PFSK-1 (cell line): Measurements from ENCODE around the gene ZBP1.

Experiments used
- POLR2AphosphoS5 ChIP-seq: IDR thresholded peaks from 2 replicates; pipeline ENCODE4 v1.6.1; 2012; ENCODE audit warnings: low read depth, mild to moderate bottlenecking, control low read depth, low read length, moderate library complexity
- SIN3A ChIP-seq: IDR thresholded peaks from 2 replicates; pipeline ENCODE4 v1.6.1; 2012; ENCODE audit warnings: mild to moderate bottlenecking, low read length, moderate library complexity, borderline replicate concordance; ENCODE audit not compliant: insufficient read depth
- TF ChIP-seq, protein P1 (sequence below), 2 experiments: IDR thresholded peaks; 2 replicates each; pipeline versions ENCODE4 v1.6.1 to v1.8.0; 2011 to 2012; ENCODE audit warnings: low read depth in 2 of 2, low read length in 2 of 2, control low read depth in 1 of 2, inconsistent platforms in 1 of 2, mild to moderate bottlenecking in 1 of 2, moderate library complexity in 1 of 2; ENCODE audit not compliant: insufficient read depth in 1 of 2

DNA sequence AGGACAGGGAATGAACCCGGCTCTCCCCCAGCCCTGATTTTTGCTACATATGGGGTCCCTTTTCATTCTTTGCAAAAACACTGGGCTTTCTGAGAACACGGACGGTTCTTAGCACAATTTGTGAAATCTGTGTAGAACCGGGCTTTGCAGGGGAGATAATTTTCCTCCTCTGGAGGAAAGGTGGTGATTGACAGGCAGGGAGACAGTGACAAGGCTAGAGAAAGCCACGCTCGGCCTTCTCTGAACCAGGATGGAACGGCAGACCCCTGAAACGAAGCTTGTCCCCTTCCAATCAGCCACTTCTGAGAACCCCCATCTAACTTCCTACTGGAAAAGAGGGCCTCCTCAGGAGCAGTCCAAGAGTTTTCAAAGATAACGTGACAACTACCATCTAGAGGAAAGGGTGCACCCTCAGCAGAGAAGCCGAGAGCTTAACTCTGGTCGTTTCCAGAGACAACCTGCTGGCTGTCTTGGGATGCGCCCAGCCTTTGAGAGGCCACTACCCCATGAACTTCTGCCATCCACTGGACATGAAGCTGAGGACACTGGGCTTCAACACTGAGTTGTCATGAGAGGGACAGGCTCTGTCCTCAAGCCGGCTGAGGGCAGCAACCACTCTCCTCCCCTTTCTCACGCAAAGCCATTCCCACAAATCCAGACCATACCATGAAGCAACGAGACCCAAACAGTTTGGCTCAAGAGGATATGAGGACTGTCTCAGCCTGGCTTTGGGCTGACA lies 28.8 kb upstream of the ZBP1 start:
- TF ChIP-seq POLR2AphosphoS5 = no peak
- TF ChIP-seq SIN3A = no peak
- TF ChIP-seq, protein P1, sequence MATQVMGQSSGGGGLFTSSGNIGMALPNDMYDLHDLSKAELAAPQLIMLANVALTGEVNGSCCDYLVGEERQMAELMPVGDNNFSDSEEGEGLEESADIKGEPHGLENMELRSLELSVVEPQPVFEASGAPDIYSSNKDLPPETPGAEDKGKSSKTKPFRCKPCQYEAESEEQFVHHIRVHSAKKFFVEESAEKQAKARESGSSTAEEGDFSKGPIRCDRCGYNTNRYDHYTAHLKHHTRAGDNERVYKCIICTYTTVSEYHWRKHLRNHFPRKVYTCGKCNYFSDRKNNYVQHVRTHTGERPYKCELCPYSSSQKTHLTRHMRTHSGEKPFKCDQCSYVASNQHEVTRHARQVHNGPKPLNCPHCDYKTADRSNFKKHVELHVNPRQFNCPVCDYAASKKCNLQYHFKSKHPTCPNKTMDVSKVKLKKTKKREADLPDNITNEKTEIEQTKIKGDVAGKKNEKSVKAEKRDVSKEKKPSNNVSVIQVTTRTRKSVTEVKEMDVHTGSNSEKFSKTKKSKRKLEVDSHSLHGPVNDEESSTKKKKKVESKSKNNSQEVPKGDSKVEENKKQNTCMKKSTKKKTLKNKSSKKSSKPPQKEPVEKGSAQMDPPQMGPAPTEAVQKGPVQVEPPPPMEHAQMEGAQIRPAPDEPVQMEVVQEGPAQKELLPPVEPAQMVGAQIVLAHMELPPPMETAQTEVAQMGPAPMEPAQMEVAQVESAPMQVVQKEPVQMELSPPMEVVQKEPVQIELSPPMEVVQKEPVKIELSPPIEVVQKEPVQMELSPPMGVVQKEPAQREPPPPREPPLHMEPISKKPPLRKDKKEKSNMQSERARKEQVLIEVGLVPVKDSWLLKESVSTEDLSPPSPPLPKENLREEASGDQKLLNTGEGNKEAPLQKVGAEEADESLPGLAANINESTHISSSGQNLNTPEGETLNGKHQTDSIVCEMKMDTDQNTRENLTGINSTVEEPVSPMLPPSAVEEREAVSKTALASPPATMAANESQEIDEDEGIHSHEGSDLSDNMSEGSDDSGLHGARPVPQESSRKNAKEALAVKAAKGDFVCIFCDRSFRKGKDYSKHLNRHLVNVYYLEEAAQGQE (IDR thresholded peaks at IDR 0.05; ENCODE audit: insufficient read depth in 1 of 2, low read depth in 2 of 2, low read length in 2 of 2) = no peak
